A549 (cell line): ENCODE measurements around the gene RFX1. TPM values are rescaled to one million over a fixed set of nuclear protein-coding genes. Genes with fewer than 3 reads are reported as not detected.
A peak's percentile ranks its signal among the peaks of the same experiment; 100 is the strongest.

ENCODE experiments used
- BHLHE40 ChIP-seq: IDR thresholded peaks from 2 replicates; pipeline ENCODE4 v1.6.1; 2012; ENCODE audit warnings: low read depth, low read length, inconsistent platforms
- CBX2 ChIP-seq: fragments of 200-600 bp; sonication (generic); IDR thresholded peaks from 2 replicates; pipeline ENCODE4 v1.6.1; 2016; ENCODE audit warnings: low read depth, mild to moderate bottlenecking, borderline replicate concordance
- CBX8 ChIP-seq: fragments of 200-600 bp; sonication (generic); IDR thresholded peaks from 2 replicates; pipeline ENCODE4 v1.6.1; 2016
- CEBPB ChIP-seq, 2 experiments: fragments of >200 bp in 1 of 2; sonication (Bioruptor Twin) in 1 of 2; formaldehyde crosslinking in 1 of 2; IDR thresholded peaks; 2 replicates each; pipeline ENCODE4 v1.6.1; 2012 to 2016
- CHD2 ChIP-seq: fragments of 150-350 bp; IDR thresholded peaks from 2 replicates; pipeline ENCODE4 v1.6.1; 2014; ENCODE audit warnings: low read length; ENCODE audit not compliant: partially characterized antibody
- CTCF ChIP-seq: fragments of >200 bp; sonication (Bioruptor Twin); formaldehyde crosslinking; IDR thresholded peaks from 3 replicates; pipeline ENCODE4 v1.5.1; 2016
- EHF ChIP-seq: fragments of 250-450 bp; sonication (Bioruptor Pico); IDR thresholded peaks from 2 replicates; pipeline ENCODE4 v1.5.0; 2020; ENCODE audit warnings: mild to moderate bottlenecking
- ELK1 ChIP-seq: fragments of 150-350 bp; IDR thresholded peaks from 2 replicates; pipeline ENCODE4 v1.6.1; 2014; ENCODE audit warnings: low read depth, mild to moderate bottlenecking, low read length
- EP300 ChIP-seq, 2 experiments: fragments of >200 bp; sonication (Bioruptor Twin); formaldehyde crosslinking; IDR thresholded peaks; 2 replicates in 1 of 2; 3 replicates in 1 of 2; pipeline ENCODE4 v1.6.1; 2016 to 2017
- ESRRA ChIP-seq: fragments of 150-350 bp; IDR thresholded peaks from 2 replicates; pipeline ENCODE4 v1.6.1; 2014; ENCODE audit warnings: mild to moderate bottlenecking, low read length, borderline replicate concordance
- FOSL2 ChIP-seq, 2 experiments: fragments of 450-650 bp in 1 of 2; fragments of >200 bp in 1 of 2; sonication (Bioruptor Twin) in 1 of 2; formaldehyde crosslinking; IDR thresholded peaks; 2 replicates each; pipeline versions ENCODE4 v1.5.0 to v1.6.1; 2016 to 2020; ENCODE audit warnings: mild to moderate bottlenecking in 1 of 2, moderate library complexity in 1 of 2
- FOXS1 ChIP-seq: fragments of 250-450 bp; sonication (Bioruptor Pico); IDR thresholded peaks from 2 replicates; pipeline ENCODE4 v1.5.0; 2020; ENCODE audit warnings: mild to moderate bottlenecking, moderate library complexity
- HES2 ChIP-seq: fragments of >200 bp; sonication (Bioruptor Twin); formaldehyde crosslinking; IDR thresholded peaks from 2 replicates; pipeline ENCODE4 v1.6.1; 2016
- HEYL ChIP-seq: fragments of 250-450 bp; sonication (Bioruptor Pico); IDR thresholded peaks from 2 replicates; pipeline ENCODE4 v1.8.0; 2021; ENCODE audit warnings: mild to moderate bottlenecking, moderate library complexity
- HOXA7 ChIP-seq: fragments of 250-450 bp; sonication (Bioruptor Pico); IDR thresholded peaks from 2 replicates; pipeline ENCODE4 v1.5.0; 2020; ENCODE audit warnings: mild to moderate bottlenecking, moderate library complexity
- JUNB ChIP-seq: fragments of >200 bp; sonication (Bioruptor Twin); formaldehyde crosslinking; IDR thresholded peaks from 2 replicates; pipeline ENCODE4 v1.6.1; 2016
- MAFK ChIP-seq: fragments of 450-650 bp; IDR thresholded peaks from 2 replicates; pipeline ENCODE4 v1.6.1; 2014; ENCODE audit not compliant: partially characterized antibody
- MAX ChIP-seq: IDR thresholded peaks from 2 replicates; pipeline ENCODE4 v1.6.1; 2012
- MYC ChIP-seq: IDR thresholded peaks from 2 replicates; pipeline ENCODE4 v1.6.1; 2012; ENCODE audit warnings: mild to moderate bottlenecking, inconsistent platforms, low read length, improper control_type of control experiment, borderline replicate concordance
- NPAS2 ChIP-seq: fragments of 250-450 bp; sonication (Bioruptor Pico); IDR thresholded peaks from 2 replicates; pipeline ENCODE4 v1.8.0; 2022; ENCODE audit warnings: mild to moderate bottlenecking, moderate library complexity, borderline replicate concordance
- PHF8 ChIP-seq: fragments of 200-600 bp; sonication (generic); IDR thresholded peaks from 2 replicates; pipeline ENCODE4 v1.6.1; 2016; ENCODE audit warnings: low read depth, mild to moderate bottlenecking, antibody characterized with exemption, moderate library complexity, borderline replicate concordance
- POLR2A ChIP-seq: IDR thresholded peaks from 2 replicates; pipeline ENCODE4 v1.6.1; 2012; ENCODE audit warnings: mild to moderate bottlenecking, low read length
- RAD21 ChIP-seq, 2 experiments: fragments of >200 bp in 1 of 2; sonication (Bioruptor Twin) in 1 of 2; formaldehyde crosslinking in 1 of 2; IDR thresholded peaks in 1 of 2; conservative IDR thresholded peaks in 1 of 2; 2 replicates in 1 of 2; 3 replicates in 1 of 2; pipeline ENCODE4 v1.6.1; 2012 to 2018; ENCODE audit warnings: inconsistent platforms in 1 of 2
- RARB ChIP-seq: fragments of 250-450 bp; sonication (Bioruptor Pico); IDR thresholded peaks from 2 replicates; pipeline ENCODE4 v1.8.0; 2021; ENCODE audit warnings: mild to moderate bottlenecking, moderate library complexity
- RCOR1 ChIP-seq: fragments of 150-350 bp; IDR thresholded peaks from 2 replicates; pipeline ENCODE4 v1.6.1; 2014; ENCODE audit warnings: antibody characterized with exemption, low read length, low read depth
- RFX5 ChIP-seq: fragments of 450-650 bp; IDR thresholded peaks from 2 replicates; pipeline ENCODE4 v1.7.1; 2014; ENCODE audit warnings: antibody characterized with exemption, mild to moderate bottlenecking, moderate library complexity
- SREBF2 ChIP-seq: fragments of 450-650 bp; IDR thresholded peaks from 2 replicates; pipeline ENCODE4 v1.6.1; 2014; ENCODE audit warnings: mild to moderate bottlenecking, moderate library complexity
- TFCP2L1 ChIP-seq: fragments of 250-450 bp; sonication (Bioruptor Pico); IDR thresholded peaks from 2 replicates; pipeline ENCODE4 v1.5.0; 2021; ENCODE audit warnings: mild to moderate bottlenecking
- TP53 ChIP-seq: fragments of 250-450 bp; sonication (Bioruptor Pico); IDR thresholded peaks from 2 replicates; pipeline ENCODE4 v1.5.0; 2021; ENCODE audit warnings: mild to moderate bottlenecking, moderate library complexity
- ZC3H11A ChIP-seq: fragments of 450-650 bp; IDR thresholded peaks from 2 replicates; pipeline ENCODE4 v1.6.1; 2014; ENCODE audit warnings: antibody characterized with exemption, mild to moderate bottlenecking
- ZFP36 ChIP-seq: fragments of 450-650 bp; IDR thresholded peaks from 2 replicates; pipeline ENCODE4 v1.6.1; 2014; ENCODE audit warnings: borderline replicate concordance; ENCODE audit not compliant: partially characterized antibody
- ZSCAN20 ChIP-seq: fragments of 250-450 bp; sonication (Bioruptor Pico); IDR thresholded peaks from 2 replicates; pipeline ENCODE4 v1.8.0; 2022; ENCODE audit warnings: mild to moderate bottlenecking, moderate library complexity
- polyA plus RNA-seq, 4 experiments: library from polyadenylated mRNA; depleted of rRNA in 3 of 4; stranded (reverse); fragments of >200 nt; fragmentation: RNase III in 1 of 4; extraction: RNeasy Plus Mini Kit Qiagen cat#74134 plus additional on column Dnase treatment in 1 of 4; gene quantifications; 2 replicates in 3 of 4; 3 replicates in 1 of 4; pipeline ENCODE4 v1.2.3, GENCODE V29; 2011 to 2017
- TF ChIP-seq, protein P1 (sequence below): IDR thresholded peaks from 2 replicates; pipeline ENCODE4 v1.6.1; 2012; ENCODE audit warnings: low read depth, borderline replicate concordance
- TF ChIP-seq, protein P2 (sequence below): fragments of >200 bp; sonication (Bioruptor Twin); formaldehyde crosslinking; IDR thresholded peaks from 3 replicates; pipeline ENCODE4 v1.6.1; 2016
- TF ChIP-seq, protein P3 (sequence below): fragments of 200-600 bp; sonication (generic); IDR thresholded peaks from 2 replicates; pipeline ENCODE4 v1.6.1; 2016; ENCODE audit warnings: antibody characterized with exemption, mild to moderate bottlenecking, moderate library complexity

RFX1 gene
- polyA plus RNA-seq, 2 of the 4 experiments (the other 2 are of a cell fraction) = 0.57 to 5.4 TPM

DNA sequence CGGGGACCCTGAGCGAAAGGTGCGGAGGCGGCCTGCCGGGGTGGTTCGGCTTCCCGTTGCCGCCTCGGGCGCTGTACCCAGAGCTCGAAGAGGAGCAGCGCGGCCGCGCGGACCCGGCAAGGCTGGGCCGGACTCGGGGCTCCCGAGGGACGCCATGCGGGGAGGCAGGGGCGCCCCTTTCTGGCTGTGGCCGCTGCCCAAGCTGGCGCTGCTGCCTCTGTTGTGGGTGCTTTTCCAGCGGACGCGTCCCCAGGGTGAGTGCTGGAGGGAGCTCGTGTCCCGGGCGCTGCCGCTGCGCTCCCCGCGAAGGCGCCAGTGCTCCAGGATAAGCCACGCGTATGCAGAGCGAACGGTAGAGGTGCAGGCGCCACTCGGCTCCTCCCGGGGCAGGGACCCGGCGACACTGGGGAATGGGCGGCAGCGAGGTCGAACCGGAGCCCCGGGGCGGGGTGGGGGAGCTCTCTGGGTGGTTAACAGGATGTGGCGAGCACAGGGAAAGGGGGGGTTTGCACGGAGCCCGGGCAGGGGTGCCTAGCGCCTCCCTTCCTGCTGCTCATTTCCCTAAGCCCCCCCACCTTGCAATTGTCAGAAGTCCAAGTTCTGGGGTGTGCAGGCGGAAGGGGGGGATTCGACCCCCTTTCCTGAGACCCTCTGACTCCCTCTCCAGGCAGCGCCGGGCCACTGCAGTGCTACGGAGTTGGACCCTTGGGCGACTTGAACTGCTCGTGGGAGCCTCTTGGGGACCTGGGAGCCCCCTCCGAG lies 25.8 kb upstream of the RFX1 start, which contains the start of gene IL27RA (continued):
- TF ChIP-seq TFCP2L1 (no peak), SREBF2 (no peak), RARB (CRISPR knock-in tag) (no peak), CBX8 (no peak), ELK1 (no peak), PHF8 (peak; percentile 44; the same call in 1 of the 2 replicates), HOXA7 (CRISPR knock-in tag) (no peak), EP300 (IDR thresholded peaks at IDR 0.05) (no peak), FOSL2 (IDR thresholded peaks at IDR 0.05) (no peak), FOSL2 (CRISPR knock-in tag; IDR thresholded peaks at IDR 0.05) (no peak), HEYL (CRISPR knock-in tag) (no peak), CBX2 (no peak), ZC3H11A (no peak), FOXS1 (CRISPR knock-in tag) (no peak), MAFK (no peak), RFX5 (no peak), ESRRA (no peak), MAX (peak; percentile 66), RCOR1 (no peak), JUNB (no peak), ZFP36 (no peak), POLR2A (peak; percentile 16; the same call in 1 of the 2 replicates), CEBPB (IDR thresholded peaks at IDR 0.05) (peak in 1 of 2 experiments; percentile 29; a peak in 2 of 4 replicates), CTCF (peak; percentile 46; the same call in 2 of the 3 replicates), MYC (no peak), RAD21 (conservative IDR thresholded peaks at IDR 0.05 in 1 of 2, IDR thresholded peaks at IDR 0.05 in 1 of 2) (peak; percentile 39 to 43; a peak in 4 of 5 replicates), TP53 (CRISPR knock-in tag) (no peak), BHLHE40 (no peak), CHD2 (no peak), ZSCAN20 (CRISPR knock-in tag) (no peak), EHF (CRISPR knock-in tag) (no peak), HES2 (no peak), NPAS2 (CRISPR knock-in tag) (no peak)
- TF ChIP-seq, protein P1, sequence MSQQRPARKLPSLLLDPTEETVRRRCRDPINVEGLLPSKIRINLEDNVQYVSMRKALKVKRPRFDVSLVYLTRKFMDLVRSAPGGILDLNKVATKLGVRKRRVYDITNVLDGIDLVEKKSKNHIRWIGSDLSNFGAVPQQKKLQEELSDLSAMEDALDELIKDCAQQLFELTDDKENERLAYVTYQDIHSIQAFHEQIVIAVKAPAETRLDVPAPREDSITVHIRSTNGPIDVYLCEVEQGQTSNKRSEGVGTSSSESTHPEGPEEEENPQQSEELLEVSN = peak; percentile 70; the same call in 1 of the 2 replicates
- TF ChIP-seq, protein P2, sequence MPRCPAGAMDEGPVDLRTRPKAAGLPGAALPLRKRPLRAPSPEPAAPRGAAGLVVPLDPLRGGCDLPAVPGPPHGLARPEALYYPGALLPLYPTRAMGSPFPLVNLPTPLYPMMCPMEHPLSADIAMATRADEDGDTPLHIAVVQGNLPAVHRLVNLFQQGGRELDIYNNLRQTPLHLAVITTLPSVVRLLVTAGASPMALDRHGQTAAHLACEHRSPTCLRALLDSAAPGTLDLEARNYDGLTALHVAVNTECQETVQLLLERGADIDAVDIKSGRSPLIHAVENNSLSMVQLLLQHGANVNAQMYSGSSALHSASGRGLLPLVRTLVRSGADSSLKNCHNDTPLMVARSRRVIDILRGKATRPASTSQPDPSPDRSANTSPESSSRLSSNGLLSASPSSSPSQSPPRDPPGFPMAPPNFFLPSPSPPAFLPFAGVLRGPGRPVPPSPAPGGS = no peak
- TF ChIP-seq, protein P3, sequence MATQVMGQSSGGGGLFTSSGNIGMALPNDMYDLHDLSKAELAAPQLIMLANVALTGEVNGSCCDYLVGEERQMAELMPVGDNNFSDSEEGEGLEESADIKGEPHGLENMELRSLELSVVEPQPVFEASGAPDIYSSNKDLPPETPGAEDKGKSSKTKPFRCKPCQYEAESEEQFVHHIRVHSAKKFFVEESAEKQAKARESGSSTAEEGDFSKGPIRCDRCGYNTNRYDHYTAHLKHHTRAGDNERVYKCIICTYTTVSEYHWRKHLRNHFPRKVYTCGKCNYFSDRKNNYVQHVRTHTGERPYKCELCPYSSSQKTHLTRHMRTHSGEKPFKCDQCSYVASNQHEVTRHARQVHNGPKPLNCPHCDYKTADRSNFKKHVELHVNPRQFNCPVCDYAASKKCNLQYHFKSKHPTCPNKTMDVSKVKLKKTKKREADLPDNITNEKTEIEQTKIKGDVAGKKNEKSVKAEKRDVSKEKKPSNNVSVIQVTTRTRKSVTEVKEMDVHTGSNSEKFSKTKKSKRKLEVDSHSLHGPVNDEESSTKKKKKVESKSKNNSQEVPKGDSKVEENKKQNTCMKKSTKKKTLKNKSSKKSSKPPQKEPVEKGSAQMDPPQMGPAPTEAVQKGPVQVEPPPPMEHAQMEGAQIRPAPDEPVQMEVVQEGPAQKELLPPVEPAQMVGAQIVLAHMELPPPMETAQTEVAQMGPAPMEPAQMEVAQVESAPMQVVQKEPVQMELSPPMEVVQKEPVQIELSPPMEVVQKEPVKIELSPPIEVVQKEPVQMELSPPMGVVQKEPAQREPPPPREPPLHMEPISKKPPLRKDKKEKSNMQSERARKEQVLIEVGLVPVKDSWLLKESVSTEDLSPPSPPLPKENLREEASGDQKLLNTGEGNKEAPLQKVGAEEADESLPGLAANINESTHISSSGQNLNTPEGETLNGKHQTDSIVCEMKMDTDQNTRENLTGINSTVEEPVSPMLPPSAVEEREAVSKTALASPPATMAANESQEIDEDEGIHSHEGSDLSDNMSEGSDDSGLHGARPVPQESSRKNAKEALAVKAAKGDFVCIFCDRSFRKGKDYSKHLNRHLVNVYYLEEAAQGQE = no peak
